ENCODE measurements around the gene CD302.

CD302 gene

GRCh38 chr2:159797543-159798375 is at the start of gene CD302:
Gene CD302 (minus strand): TSS chr2:159798208. CDS start chr2:159798198, 10 bp downstream.
- peak within 1 kb of the TSS; percentile 87 for H3K4me3 ChIP-seq (replicated peaks; ENCODE audit: low read depth, low read length)
- no peak for TF ChIP-seq CTCF (IDR thresholded peaks at IDR 0.05; ENCODE audit: low read depth, low read length, missing control alignments)
- DNase-seq (ENCODE audit: extremely low read depth, low read depth), result no peak

GRCh38 chr2:159846564-159846963 is 48.6 kb upstream of the CD302 start:
- TF ChIP-seq CTCF (IDR thresholded peaks at IDR 0.05; ENCODE audit: low read depth, low read length, missing control alignments), result no peak

GRCh38 chr2:159840616-159841015 is 42.6 kb upstream of the CD302 start:
- DNase-seq (ENCODE audit: extremely low read depth, low read depth), result no peak
- no peak overlapping the region for H3K4me3 ChIP-seq (replicated peaks; ENCODE audit: low read depth, low read length)

More at GRCh38 chr2:159846564-159846963, 48.6 kb upstream of the CD302 start:
- no peak overlapping the region for H3K4me3 ChIP-seq (replicated peaks; ENCODE audit: low read depth, low read length)
- DNase-seq (ENCODE audit: extremely low read depth, low read depth), result no peak

GRCh38 chr2:159832858-159833257 is 34.9 kb upstream of the CD302 start:
- no peak for DNase-seq (ENCODE audit: extremely low read depth, low read depth)
- no peak for TF ChIP-seq CTCF (IDR thresholded peaks at IDR 0.05; ENCODE audit: low read depth, low read length, missing control alignments)
- H3K4me3 ChIP-seq (replicated peaks; ENCODE audit: low read depth, low read length), result no peak overlapping the region

More at GRCh38 chr2:159840616-159841015, 42.6 kb upstream of the CD302 start:
- no peak for TF ChIP-seq CTCF (IDR thresholded peaks at IDR 0.05; ENCODE audit: low read depth, low read length, missing control alignments)

GRCh38 chr2:159832026-159832425 is 34.0 kb upstream of the CD302 start:
- no peak for DNase-seq (ENCODE audit: extremely low read depth, low read depth)
- no peak for TF ChIP-seq CTCF (IDR thresholded peaks at IDR 0.05; ENCODE audit: low read depth, low read length, missing control alignments)
- no peak overlapping the region for H3K4me3 ChIP-seq (replicated peaks; ENCODE audit: low read depth, low read length)

- DNase-seq (ENCODE audit: extremely low read depth, low read depth), result no peak
- TF ChIP-seq CTCF (IDR thresholded peaks at IDR 0.05; ENCODE audit: low read depth, low read length, missing control alignments), result no peak
- H3K4me3 ChIP-seq (replicated peaks; ENCODE audit: low read depth, low read length), result no peak overlapping the region
Measured at GRCh38 chr2:159829376-159829775, 31.4 kb upstream of the CD302 start.

Data from HFF-Myc (cell line).